ENCODE results near the gene CCDC177.

DNA sequence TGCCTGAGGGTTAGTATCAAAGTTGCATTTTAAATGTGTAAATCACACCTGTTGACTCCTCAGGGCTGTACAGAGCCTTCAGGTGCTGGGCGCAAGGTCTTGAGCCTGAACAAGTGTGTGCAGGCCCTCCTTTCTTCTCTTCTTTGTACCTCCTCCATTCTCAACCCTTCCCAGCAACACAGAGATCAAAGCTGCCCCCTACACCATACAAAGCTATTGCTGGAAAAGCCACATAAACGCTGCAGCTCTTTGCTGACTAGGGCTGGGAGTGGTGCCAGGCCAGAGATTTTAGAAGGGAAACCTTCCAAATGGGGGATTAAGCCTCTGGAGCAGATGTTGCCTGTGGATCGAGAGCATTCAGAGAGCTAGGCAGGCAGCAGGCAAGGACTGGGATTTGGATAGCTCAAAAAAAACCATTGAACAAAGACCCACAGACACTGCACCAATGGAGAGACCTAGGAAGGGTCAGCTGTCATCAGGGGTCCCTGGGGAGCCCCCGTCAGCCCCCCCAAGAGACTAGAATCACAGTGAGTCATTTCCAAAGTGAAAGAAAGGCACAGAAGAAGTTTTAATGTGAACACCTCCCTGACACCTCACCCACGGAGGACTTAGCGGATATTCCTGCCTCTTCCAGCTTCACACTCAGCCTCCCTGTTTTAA lies 18.5 kb upstream of the CCDC177 start:
- no peak for TF ChIP-seq EZH2 (IDR thresholded peaks at IDR 0.05; ENCODE audit: insufficient read depth, poor library complexity, severe bottlenecking)
- no peak for TF ChIP-seq EZH2phosphoT487 (IDR thresholded peaks at IDR 0.05; ENCODE audit: insufficient read depth, low read depth)
